Measurements from ENCODE around the gene CACNA1A.

GRCh38 chr19:13553880-13554400 is 47.7 kb upstream of the CACNA1A start:
- TF ChIP-seq CTCF (IDR thresholded peaks at IDR 0.05), result no peak
- TF ChIP-seq CBX8 (IDR thresholded peaks at IDR 0.05), result no peak
- TF ChIP-seq MYC (IDR thresholded peaks at IDR 0.05; ENCODE audit: borderline replicate concordance, low read length), result no peak
